NCI-H1105 (cell line): ENCODE results near the gene TMEM255B.
"Not testable (repeated sequence)": the region's sequence is repeated elsewhere in the genome, so short reads cannot be mapped to it uniquely, and the experiment has no call there.

Experiments used
- DNase-seq: peaks from one replicate; lab custom pipeline; 2025; lab: John Stamatoyannopoulos, UW

TMEM255B gene

DNA sequence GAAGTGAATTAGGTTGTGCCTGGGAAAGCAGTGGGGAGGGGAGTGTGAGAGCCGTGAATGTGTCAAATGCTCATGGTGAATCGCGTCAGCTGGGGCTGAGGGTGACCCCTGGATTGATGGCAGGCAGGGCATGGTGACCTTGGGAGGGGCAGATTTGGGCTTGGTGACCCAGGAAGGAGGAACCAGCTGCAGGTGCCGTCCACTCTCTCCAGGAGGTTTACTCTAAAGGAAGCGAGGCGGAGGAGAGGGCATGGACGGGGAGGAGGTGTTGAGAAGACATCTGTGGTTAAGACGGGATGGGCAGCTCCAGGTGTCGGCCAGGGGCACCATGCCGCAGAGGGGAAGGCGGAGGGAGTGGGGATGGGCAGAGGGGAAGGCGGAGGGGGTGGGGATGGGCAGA, 28.7 kb downstream of the TMEM255B start:
- no peak for DNase-seq

DNA sequence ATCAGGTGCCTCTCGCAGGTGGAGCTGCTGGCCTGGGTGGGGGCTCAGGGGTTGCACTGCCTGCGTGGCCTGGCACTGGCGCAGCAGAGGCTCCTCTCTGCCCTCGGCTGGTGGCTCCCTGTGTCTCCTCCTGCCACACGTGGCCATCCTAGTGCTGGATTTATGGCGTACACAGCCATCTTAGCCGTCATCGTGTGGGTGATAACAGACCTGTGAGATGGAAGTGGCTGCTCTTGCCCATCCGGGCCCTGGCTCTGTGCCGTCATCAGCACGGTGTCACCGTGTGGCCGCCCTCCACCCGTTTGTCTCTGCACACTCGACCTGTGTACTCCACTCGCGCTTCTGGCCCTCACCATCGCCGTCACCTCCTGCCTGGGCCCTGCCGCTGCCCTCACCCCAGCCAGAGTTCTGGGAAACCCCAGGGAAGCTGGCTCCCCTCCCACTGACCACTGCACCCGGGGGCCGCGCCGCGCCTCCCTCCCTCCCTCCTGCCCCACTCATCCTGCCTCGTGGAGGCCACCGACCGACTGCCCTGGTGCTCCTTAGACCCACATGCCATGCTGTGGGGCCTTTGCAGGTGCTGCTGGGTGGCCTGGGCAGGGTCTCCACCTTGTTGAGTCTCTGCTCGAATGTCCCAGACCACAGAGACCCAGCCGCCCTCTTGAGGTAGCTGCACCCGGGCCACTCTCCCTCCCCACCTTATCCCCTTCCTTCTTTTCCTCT, 29.5 kb downstream of the TMEM255B start:
- no peak for DNase-seq

DNA sequence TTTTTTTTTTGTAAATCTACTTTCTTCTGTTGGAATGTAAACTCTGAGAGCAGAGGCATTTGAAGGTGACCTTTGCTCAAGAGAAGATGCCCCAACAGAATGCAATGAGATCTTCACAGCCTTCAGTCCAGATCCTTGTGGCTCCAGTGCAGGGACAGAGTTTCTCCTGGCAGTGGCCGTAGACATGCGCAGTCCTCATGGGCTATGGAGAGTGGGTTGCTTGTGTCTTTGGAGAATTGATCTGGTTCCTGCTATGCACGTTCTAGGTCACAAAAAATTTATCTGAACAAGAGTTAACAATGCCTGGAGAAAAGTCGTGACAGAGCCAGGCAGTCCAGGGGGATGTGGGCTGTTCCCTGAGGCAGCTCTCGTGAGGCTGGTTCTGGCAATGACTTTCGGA, 30.1 kb downstream of the TMEM255B start:
- no peak for DNase-seq

DNA sequence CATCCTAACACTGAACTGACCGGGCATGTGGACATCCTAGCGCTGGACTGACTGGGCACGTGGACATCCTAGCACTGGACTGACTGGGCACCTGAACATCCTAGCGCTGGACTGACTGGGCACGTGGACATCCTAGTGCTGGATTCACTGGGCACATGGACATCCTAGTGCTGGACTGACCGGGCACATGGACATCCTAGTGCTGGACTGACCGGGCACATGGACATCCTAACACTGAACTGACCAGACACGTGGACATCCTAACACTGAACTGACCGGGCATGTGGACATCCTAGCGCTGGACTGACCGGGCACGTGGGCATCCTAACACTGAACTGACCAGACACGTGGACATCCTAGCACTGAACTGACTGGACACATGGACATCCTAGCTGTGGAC, 30.9 kb downstream of the TMEM255B start:
- not testable (repeated sequence) for DNase-seq

DNA sequence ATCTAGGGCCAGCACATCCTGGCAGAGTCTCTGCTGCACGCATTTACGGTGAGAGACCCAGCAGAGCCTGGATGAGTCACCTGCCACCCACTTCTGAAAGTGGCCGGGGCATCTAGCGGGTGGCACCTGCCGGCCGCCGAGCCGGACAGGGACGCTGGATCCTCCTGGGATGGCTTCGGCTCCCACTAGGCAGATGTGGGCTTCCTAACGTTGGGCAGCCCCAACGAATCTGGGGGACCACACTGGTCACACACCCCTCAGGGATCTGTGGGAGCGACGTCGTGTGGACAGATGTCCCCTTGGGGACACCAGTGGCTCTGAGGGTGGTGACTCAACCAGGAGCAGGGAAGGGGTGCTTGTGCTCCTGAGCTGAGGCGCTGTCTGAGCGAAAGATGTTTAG, 32.2 kb downstream of the TMEM255B start:
- DNase-seq, result no peak

DNA sequence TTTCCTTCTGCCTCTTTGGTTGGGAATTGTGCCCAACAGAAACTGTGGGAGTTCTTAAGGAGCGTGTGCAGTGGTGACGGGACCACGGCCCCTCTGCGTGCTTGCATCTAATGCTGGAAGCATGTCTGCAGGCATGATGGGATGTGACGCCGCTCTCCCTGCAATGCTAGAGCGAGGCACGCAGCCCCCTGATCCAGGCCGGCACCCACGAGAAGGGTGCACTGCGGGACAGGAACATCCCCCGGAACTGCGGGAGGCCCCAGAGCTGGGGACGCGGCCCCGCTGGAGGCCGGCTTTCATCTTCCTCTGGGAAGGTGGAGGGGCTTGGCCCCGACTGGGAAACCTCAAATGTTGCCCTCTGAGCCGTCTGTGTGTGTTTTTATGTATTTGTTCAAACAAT, 32.7 kb downstream of the TMEM255B start:
- DNase-seq, result no peak

DNA sequence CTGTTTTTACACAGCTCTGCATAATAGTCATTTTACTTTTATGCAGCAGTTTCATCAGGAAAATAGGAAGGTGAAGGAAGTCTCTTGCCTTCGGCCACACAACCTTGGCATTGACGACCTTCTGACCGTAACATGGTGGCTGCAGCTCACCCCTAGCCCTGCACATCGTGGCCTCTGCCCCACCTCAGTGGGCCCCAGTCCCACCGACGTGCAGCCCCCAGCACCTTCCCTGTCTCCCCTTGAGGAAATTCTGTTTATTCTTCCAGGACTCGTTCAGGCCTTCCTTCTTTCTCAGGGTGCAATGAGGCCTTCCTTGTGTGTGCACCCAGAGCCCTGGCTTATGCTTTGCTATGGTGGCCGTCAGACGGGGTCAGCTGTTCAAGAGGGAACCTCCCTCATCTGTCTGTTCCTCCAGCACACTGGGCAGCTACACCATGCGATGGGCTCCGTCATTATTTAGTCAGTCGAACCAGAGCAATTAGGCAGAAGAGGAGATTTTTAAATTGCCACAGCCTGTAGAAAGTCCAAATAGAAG, 33.3 kb downstream of the TMEM255B start:
- no peak for DNase-seq

DNA sequence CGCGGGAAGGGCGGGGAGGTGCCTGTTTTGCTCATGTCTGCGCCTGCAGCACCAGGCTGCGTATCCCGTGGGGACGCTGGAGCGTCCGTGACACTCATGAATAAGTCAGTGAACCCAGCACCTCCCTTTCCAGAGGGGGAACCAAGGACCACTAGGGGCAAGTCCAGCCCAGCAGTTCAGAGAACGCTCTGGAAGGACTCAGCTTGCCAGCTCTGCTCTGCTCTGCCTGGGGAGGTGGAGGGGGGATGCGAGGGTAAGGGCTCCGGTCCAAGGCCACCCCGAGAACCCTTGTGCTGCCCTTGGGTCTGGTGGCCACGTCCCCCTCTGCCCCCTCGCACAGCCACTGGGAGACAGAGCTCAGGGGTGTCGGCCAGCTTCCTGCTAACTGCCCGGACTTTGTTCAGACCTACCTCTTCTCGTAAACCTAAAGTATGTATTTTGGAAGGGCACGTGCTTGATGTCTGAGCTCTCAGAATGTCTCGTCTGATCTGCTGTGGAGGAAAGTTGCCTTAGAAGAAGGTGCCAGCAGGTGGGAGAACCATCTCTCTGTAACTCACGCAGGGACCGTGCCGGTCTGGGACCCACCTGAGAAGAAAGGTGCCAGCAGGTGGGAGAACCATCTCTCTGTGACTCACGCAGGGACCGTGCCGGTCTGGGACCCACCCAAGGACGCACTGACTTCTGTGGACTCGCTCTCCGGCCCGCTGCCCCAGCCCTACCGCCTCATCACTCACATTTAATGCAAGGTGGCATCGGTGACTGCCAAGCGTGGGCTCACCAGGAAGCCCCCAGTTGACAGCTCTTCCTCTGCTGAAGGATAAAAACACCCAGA, 34.1 kb downstream of the TMEM255B start:
- no peak for DNase-seq

DNA sequence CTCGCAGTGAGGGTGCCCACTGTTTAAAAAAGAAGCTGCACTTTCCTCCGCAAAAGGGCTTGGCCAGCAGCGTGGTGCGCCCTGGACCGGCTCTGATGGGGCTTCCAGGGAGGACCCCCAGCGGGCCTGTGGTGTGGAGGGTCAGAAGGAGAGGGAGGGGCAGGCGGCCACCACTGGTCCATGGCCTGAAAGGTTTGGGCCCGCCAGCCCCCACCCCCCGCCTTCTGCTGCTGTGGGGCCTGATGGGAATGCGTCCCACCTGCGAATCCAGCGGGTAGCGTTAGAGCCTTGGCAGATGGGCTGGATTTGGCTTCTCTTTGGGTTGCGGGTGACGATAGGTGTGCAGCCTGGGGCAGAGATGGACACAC, 34.7 kb downstream of the TMEM255B start:
- no peak for DNase-seq

DNA sequence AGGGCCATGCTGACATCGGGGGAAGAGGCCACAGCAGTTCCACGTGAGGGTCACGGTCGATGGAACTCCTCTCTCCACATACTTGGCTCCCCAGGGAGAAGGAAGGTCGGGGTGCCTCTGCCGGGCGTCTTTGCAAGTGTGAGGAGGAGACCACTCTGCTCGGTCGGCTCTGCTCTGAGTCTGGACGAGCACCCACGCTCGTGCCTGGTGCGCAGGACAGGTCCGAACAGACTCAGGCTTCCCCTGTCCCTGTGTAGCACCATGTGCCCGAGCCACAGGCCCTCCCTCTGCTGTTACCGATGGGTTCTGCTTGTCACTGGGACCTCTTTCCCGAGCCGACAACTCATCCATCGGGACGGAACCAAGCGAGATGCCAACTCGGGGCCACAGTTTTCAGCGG, 35.1 kb downstream of the TMEM255B start:
- DNase-seq, result no peak

DNA sequence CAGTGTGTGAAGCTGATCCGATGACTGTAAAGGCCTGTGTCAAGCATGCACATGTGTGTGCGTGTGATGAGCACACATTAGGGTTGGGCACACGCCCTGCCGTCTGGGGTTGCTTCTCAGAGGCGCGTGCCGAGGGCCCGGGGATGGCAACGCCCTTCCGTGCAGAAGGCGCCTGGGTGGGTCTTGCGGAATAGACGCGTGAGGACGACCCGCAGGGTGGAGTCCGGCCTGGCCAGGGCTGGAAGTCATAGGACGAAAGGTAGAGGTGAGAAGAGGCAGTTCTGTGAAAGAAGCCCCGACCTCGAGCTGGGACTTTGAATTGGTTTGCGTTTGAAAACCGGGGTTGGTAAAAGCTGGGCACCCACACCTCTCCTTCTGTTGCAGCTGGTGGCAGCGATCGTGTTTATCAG, 35.7 kb downstream of the TMEM255B start:
- no peak for DNase-seq

DNA sequence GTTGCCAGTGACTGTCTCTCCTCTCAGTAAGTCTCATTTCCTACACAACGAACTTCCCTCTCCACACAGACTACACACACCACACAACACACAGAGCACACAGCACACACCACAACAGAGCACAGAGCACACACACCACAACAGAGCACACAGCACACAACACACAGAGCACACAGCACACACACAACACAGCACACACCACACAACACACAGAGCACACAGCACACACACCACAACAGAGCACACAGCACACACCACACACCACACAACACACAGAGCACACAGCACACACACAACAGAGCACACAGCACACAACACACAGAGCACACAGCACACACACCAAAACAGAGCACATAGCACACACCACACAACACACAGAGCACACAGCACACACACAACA, 36.3 kb downstream of the TMEM255B start:
- not testable (repeated sequence) for DNase-seq

DNA sequence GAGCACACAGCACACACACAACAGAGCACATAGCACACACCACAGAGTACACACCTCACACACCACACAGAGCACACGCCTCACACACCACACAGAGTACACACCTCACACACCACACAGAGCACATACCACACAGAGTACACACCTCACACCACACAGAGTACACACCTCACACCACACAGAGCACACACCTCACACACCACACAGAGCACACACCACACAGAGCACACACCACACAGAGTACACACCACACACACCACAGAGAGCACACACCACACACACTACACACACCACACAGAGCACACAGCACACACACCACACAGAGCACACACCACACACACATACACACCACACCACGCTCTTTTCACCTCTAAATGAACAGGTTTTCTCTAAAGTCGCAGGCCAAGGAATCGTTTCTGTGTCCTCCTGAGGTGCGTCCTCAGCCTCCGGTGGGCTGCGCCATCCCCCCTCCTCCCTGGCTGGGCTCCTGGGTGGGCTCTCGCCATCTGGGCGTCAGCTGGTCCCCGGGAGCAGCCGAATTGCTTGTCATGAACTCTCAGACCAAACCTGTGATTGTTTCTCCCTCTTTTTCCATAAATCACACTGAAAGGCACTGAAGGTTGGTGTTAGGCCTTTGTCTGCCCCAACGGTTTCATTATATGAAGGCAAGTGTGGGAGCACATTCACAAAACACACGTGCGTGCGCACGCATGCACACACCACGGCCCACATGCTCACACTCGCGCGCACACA, 37.4 kb downstream of the TMEM255B start:
- DNase-seq, result no peak

DNA sequence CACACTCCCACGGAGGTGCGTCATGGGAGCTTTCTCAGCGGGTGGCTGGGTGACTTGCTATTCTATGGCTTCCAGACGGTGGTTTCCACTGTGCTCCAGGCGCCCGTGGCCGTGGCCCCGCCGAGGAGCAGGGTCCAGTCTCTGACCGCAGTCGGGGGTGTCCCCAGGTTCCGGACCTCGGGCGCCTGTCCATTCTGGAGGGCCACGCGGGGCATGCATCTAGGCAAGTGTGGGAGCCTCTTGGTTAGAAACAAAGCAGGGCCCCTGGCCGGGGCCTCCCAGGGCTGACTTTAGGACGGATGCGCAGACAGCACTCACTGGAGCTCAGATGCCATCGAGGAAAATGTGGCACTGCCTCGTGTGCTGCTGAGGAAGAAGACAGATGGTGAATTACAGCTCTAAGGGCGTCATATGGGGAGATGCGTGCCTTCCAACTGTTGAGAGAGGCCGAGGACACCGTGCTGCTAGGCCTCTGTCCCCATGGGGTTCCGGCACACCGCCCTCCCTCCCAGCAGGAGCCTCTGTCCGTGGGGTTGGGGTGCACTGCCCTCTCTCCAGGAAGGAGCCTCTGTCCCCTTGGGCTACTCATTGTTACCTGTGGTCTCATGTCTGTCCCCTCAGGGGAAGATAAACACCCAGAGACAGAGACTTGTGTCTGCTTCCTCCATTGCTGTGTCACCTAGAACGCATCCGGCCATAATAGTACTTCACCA, 38.1 kb downstream of the TMEM255B start:
- no peak for DNase-seq

DNA sequence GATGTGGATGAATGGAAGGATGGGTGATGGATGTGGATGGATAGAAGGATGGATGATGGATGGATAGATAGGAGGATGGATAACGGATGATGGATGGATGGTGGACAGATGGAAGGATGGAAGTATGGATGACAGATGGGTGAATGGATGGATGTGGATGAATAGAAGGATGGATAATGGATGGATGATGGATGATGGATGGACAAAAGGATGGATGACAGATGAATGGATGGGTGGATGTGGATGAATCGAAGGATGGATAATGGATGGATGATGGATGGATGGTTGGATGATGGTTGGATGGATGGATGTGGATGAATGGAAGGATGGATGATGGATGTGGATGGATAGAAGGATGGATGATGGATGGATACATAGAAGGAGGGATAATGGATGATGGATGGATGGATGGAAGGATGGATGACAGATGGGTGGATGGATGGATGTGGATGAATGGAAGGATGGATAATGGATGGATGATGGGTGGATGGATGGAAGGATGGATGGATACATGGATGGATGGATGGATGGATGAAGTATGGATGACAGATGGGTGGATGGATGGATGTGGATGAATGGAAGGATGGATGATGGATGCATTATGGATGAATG, 39.3 kb downstream of the TMEM255B start:
- no peak for DNase-seq

DNA sequence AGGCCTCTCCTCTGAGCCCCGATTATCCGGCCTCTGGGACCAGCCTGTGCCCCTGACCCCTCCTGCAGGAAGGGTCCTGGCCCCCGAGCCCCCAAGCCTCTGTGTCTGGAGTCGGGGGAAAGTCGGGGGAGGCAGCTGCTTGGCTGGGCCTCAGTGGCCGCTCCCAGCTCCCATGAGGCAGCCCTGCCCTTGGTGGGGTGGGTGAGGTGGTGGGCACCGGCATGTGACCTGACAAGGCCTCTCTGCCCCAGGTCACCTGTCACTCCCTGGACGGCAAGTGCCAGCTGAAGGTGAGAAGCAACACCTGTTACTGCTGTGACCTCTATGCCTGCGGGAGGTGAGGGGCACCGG, 41.5 kb downstream of the TMEM255B start:
- DNase-seq, result no peak

DNA sequence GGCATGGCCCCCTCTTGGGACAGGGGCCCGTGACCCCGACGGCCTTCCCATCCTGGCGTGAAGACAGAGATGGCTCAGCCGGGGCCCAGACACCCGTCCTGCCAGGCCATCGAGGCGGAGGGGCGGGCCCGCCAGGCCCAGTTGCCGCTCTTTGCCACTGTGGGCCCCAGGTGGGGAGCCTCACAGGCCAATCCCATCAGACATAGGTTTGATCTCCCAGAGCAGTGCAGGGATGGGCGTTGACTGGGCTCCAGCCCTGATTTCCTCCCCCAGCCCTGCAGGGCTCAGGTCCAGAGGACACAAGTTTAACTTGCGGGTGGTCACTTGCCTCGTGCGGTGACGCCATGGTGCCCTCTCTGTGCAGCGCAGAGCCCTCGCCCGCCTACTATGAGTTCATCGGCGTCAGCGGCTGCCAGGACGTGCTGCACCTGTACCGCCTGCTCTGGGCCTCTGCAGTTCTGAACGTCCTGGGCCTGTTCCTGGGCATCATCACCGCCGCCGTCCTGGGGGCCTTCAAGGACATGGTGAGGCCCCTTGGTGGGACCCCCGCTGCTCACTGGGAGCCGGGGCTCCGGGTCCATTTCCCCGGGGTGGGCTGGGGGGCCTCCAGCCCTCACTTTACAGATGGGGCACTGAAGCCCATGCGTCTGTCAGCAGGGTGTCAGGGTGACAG, 42.4 kb downstream of the TMEM255B start:
- DNase-seq, result no peak

DNA sequence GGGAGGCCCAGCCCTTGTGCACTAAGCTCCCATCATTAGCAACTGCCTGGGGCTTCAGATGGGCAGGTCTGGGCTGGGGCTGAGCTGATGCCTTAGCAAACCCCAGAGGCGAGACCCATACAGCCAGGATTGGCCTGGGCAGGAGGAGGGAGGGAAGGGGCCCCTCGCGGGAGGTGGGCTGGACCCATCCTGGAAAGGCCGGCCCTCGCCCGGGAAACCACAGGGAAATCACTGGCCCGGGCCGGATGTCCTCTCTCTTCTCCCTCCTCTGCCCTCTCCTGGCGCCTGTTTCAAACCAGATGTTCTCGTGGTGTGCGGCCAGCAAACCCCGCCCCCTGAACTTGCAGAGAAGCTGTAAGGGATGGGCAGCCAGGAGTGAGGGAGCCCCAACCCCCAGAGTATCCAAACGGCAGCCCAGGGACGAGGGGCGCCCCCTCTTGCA, 43.1 kb downstream of the TMEM255B start:
- DNase-seq, result no peak

DNA sequence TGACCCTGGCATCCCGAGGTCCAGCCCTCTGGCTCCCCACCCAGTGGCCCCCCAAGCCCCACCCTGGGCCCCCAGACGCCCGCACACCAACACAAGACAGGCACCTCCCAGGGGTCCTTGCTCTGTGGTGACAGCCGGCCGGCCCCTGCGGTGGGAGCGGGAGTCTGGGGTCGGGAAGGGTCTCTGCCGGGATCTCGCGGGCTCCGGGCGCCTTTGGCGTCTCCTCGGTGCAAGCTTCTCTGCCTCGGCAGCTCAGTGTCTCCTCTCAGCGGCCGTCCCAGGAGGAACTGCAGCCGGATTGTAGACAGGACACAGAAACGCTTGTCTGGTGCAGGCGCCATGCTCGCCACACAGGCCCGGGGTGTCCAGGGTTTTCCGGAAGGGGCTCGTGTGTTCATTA, 43.7 kb downstream of the TMEM255B start:
- DNase-seq, result no peak

DNA sequence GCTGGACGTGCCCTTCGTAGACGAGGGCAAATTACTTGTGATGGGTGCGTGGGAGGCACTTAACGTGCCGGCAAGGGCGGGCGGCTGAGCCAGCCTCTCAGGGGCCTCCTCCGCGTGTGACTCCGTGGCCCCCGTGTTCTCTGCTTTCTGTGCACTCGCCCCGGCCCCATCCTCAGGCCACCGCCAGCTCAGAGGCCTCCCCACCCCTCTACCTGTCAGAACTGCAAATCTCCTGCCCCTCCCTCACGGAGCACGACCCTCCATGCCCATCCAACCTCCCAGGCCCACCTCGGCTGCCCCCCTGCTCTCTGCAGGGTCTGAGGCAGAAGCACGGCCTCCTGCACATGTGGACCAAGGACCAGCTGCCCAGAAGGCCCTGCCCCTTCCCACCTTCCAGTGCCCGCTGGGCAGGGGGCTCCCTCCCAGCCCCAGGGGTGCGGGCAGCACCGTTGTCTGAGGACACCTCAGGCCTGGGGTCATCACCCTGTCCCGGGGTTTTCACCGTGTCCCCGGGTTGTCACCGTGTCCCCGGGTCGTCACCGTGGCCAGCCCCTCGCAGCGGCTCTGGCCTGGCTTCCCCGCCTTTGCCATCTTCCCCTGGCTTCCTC, 44.5 kb downstream of the TMEM255B start:
- DNase-seq, result no peak
